ENCODE results near the gene RNF44. TPM values are rescaled to one million over a fixed set of nuclear protein-coding genes. Genes with fewer than 3 reads are reported as not detected.

Gene RNF44
- total RNA-seq (2021; ENCODE audit: unreplicated experiment) (58.4 TPM), Bru-seq, nascent RNA (percentile 76 among the genes with signal in this experiment), BruChase-seq, experiment 1, labeled RNA remaining after a 6-hour chase (percentile 87 among the genes with signal in this experiment), BruChase-seq, experiment 2, labeled RNA remaining after a 2-hour chase (percentile 88 among the genes with signal in this experiment)
- polyA plus RNA-seq (2012): 37.5 and 46.6 TPM in 2 replicates
- long read RNA-seq, partial matches to known transcripts: 3 of 71 reads
- long read RNA-seq, other reads (novel, unspliced or antisense): 67 of 71 reads

- peak; percentile 74 for ATAC-seq
- peak within 1 kb of the TSS; percentile 86 for H2AFZ ChIP-seq (ENCODE audit: low read depth, low read length, poor library complexity, severe bottlenecking)
- BruUV-seq (replicated peaks): no TSS peak
- TF ChIP-seq POLR2AphosphoS5 (IDR thresholded peaks at IDR 0.05; ENCODE audit: low read depth, low read length) (0 out of 2 replicates have a peak, but pooled peaks have one; percentile 28), MAX (IDR thresholded peaks at IDR 0.05) (no peak), REST (IDR thresholded peaks at IDR 0.05; ENCODE audit: low read depth) (no peak), JUND (IDR thresholded peaks at IDR 0.05) (no peak), SRF (IDR thresholded peaks at IDR 0.05; ENCODE audit: low read depth) (no peak), YY1 (IDR thresholded peaks at IDR 0.05; ENCODE audit: extremely low read depth, insufficient replicate concordance, low read depth, low read length) (peak; percentile 95), ZFX (IDR thresholded peaks at IDR 0.05) (peak; percentile 59; the same call in 1 of the 2 replicates), CTCF (IDR thresholded peaks at IDR 0.05 in 2 of 3, conservative IDR thresholded peaks at IDR 0.05 in 1 of 3; ENCODE audit: borderline replicate concordance in 1 of 3, insufficient read depth in 1 of 3, low read depth in 2 of 3, low read length in 2 of 3) (no peak), EZH2 (IDR thresholded peaks at IDR 0.05) (no peak), SP1 (IDR thresholded peaks at IDR 0.05; ENCODE audit: low read depth) (no peak), ZBTB33 (IDR thresholded peaks at IDR 0.05; ENCODE audit: extremely low read depth, insufficient replicate concordance, low read length) (peak; percentile 45), FOSL1 (IDR thresholded peaks at IDR 0.05; ENCODE audit: low read depth) (no peak), SIN3A (IDR thresholded peaks at IDR 0.05; ENCODE audit: low read depth) (no peak), ATF3 (IDR thresholded peaks at IDR 0.05) (no peak), CBX3 (IDR thresholded peaks at IDR 0.05; ENCODE audit: low read depth) (no peak), POLR2A (IDR thresholded peaks at IDR 0.05; ENCODE audit: borderline replicate concordance, extremely low read depth, insufficient read depth, insufficient read length) (peak; percentile 30), EZH2phosphoT487 (IDR thresholded peaks at IDR 0.05; ENCODE audit: borderline replicate concordance) (no peak)
Observed at GRCh38 chr5:176536902-176537553, at the start of gene RNF44. TSS of gene RNF44 (minus strand) at chr5:176537402. CDS start at chr5:176532472, 4,930 bp downstream.

More at GRCh38 chr5:176536902-176537553, at the start of gene RNF44:
- peak; percentile 94 for DNase-seq (ENCODE audit: low read depth, low spot score)
- Histone ChIP-seq H3K9me3 (ENCODE audit: control insufficient read depth in 1 of 2, insufficient read depth in 1 of 2, low read depth in 1 of 2, low read length in 2 of 2) (no peaks in the 10 kb centered on the region), H3K36me3 (ENCODE audit: control insufficient read depth in 1 of 2, insufficient read depth in 2 of 2, low read length in 2 of 2) (no peaks in the 10 kb centered on the region), H4K20me1 (ENCODE audit: insufficient read depth) (no peaks in the 10 kb centered on the region), H3K4me2 (ENCODE audit: low read length) (peak within 1 kb of the TSS; percentile 100), H3K4me3 (replicated peaks in 1 of 2; ENCODE audit: low read depth in 1 of 2, low read length in 2 of 2) (peak within 1 kb of the TSS; percentile 79 to 99), H3K4me1 (ENCODE audit: control insufficient read depth in 1 of 2, insufficient read depth in 2 of 2, low read length in 2 of 2) (peaks cover 25 to 40% of the 10 kb centered on the region in 2 experiments), H3K9ac (ENCODE audit: low read length) (peak within 1 kb of the TSS; percentile 99), H3K27me3 (ENCODE audit: insufficient read depth, low read length) (no peaks in the 10 kb centered on the region), H3K27ac (ENCODE audit: low read depth, low read length) (peak within 1 kb of the TSS; percentile 89), H3K79me2 (ENCODE audit: insufficient read depth, low read length) (peaks cover 45% of the 10 kb centered on the region), H3K9me2 (ENCODE audit: insufficient read depth) (no peaks in the 10 kb centered on the region)
- ChIA-PET CTCF (interaction anchor here (0.9 to 2.0 kb wide), 4 partner anchors 10 to 807 kb away, joined by 3 to 7 read pairs (median 4); partner anchors contain the start of genes CLTB and FAF2), RAD21 (ENCODE audit: low non-redundant PET in 1 of 2, low total read pairs in 2 of 2, uncharacterized antibody in 2 of 2, unreplicated experiment in 2 of 2) (interaction anchor here in 1 of 2 experiments (1.5 kb wide), 1 partner anchor 120 kb away, joined by 4 read pairs; no protein-coding TSS in a partner anchor), POLR2A (interaction anchor here (0.7 to 1.9 kb wide), 8 partner anchors 10 to 119 kb away, joined by 3 to 9 read pairs (median 4); partner anchors contain the start of gene TSPAN17)
- intact Hi-C loops (cut with micrococcal nuclease): loop anchor here (2.0 to 5.0 kb wide), 3 partner anchors 90 to 148 kb away; partner anchors contain the start of genes FAF2, HIGD2A and NOP16
